WTC11 (cell line): ENCODE data around the gene ZNF516. TPM values are rescaled to one million over a fixed set of nuclear protein-coding genes. Genes with fewer than 3 reads are reported as not detected.

ENCODE experiments used
- ATAC-seq: fragments of 200-7000 bp; cut with Tn5 transposase; 2 replicates; pipeline ENCODE4 v1.10.0; 2021; ENCODE audit warnings: mild to moderate bottlenecking, moderate library complexity
- CTCF ChIA-PET: fragments of 300-600 bp; sonication (Branson Sonifier 250); formaldehyde crosslinking; loops from one replicate; lab custom pipeline; 2021; ENCODE audit warnings: antibody characterized with exemption; lab: Charles Lee
- POLR2A ChIA-PET: fragments of 350-600 bp; sonication (Branson Sonifier 250); formaldehyde crosslinking; loops from one replicate; lab custom pipeline; 2021; ENCODE audit warnings: antibody characterized with exemption; lab: Charles Lee
- DNase-seq: peaks from one replicate; pipeline ENCODE4 v3.0.0; 2021; ENCODE audit warnings: low spot score
- H3K27ac Mint-ChIP-seq: 2 replicates; pipeline ENCODE4 v1.8.0; 2021; ENCODE audit warnings: mixed read lengths
- H3K27me3 Mint-ChIP-seq: 2 replicates; pipeline ENCODE4 v1.8.0; 2021; ENCODE audit warnings: low read depth, mild to moderate bottlenecking, moderate library complexity, mixed read lengths
- H3K36me3 Mint-ChIP-seq: 2 replicates; pipeline ENCODE4 v1.8.0; 2021; ENCODE audit warnings: mixed read lengths
- H3K4me1 Mint-ChIP-seq: 2 replicates; pipeline ENCODE4 v1.8.0; 2022; ENCODE audit warnings: mixed read lengths
- H3K4me3 Mint-ChIP-seq: 2 replicates; pipeline ENCODE4 v1.8.0; 2021; ENCODE audit warnings: mild to moderate bottlenecking, moderate library complexity, mixed read lengths
- H3K9me3 Mint-ChIP-seq: 2 replicates; pipeline ENCODE4 v1.8.0; 2021; ENCODE audit warnings: mixed read lengths
- ATF1 ChIP-seq: sonication (generic); formaldehyde crosslinking; IDR thresholded peaks from 2 replicates; pipeline ENCODE4 v1.8.1; 2023; ENCODE audit warnings: mild to moderate bottlenecking, moderate library complexity, missing genetic modification reagents
- CREM ChIP-seq: sonication (generic); formaldehyde crosslinking; IDR thresholded peaks from 2 replicates; pipeline ENCODE4 v1.8.1; 2022; ENCODE audit warnings: mild to moderate bottlenecking, missing genetic modification reagents, moderate library complexity
- E2F1 ChIP-seq: sonication (generic); formaldehyde crosslinking; IDR thresholded peaks from 2 replicates; pipeline ENCODE4 v1.8.0; 2022; ENCODE audit warnings: mild to moderate bottlenecking, missing genetic modification reagents
- EMX1 ChIP-seq: fragments of 250-450 bp; sonication (Bioruptor Pico); IDR thresholded peaks from 2 replicates; pipeline ENCODE4 v1.8.0; 2021; ENCODE audit warnings: mild to moderate bottlenecking
- ERG ChIP-seq: fragments of 250-450 bp; sonication (Bioruptor Pico); IDR thresholded peaks from 2 replicates; pipeline ENCODE4 v1.8.0; 2021; ENCODE audit warnings: mild to moderate bottlenecking
- FOXP1 ChIP-seq: sonication (generic); formaldehyde crosslinking; IDR thresholded peaks from 2 replicates; pipeline ENCODE4 v1.8.0; 2022; ENCODE audit warnings: missing genetic modification reagents, mild to moderate bottlenecking, moderate library complexity, borderline replicate concordance
- GRHL2 ChIP-seq: fragments of 250-450 bp; sonication (Bioruptor Pico); IDR thresholded peaks from 2 replicates; pipeline ENCODE4 v1.8.0; 2022; ENCODE audit warnings: mild to moderate bottlenecking, moderate library complexity; ENCODE audit not compliant: insufficient replicate concordance, severe bottlenecking
- JAZF1 ChIP-seq: fragments of 250-450 bp; sonication (Bioruptor Pico); IDR thresholded peaks from 2 replicates; pipeline ENCODE4 v1.9.0; 2021; ENCODE audit warnings: moderate library complexity, mild to moderate bottlenecking, inconsistent platforms
- NFE2L1 ChIP-seq: sonication (generic); formaldehyde crosslinking; IDR thresholded peaks from 2 replicates; pipeline ENCODE4 v1.8.1; 2023; ENCODE audit warnings: missing genetic modification reagents
- PRDM15 ChIP-seq: sonication (generic); formaldehyde crosslinking; IDR thresholded peaks from 2 replicates; pipeline ENCODE4 v1.8.0; 2022; ENCODE audit warnings: missing genetic modification reagents
- RELA ChIP-seq: sonication (generic); formaldehyde crosslinking; IDR thresholded peaks from 2 replicates; pipeline ENCODE4 v1.8.1; 2022; ENCODE audit warnings: missing genetic modification reagents, mild to moderate bottlenecking, borderline replicate concordance
- SMAD4 ChIP-seq: sonication (generic); formaldehyde crosslinking; IDR thresholded peaks from 2 replicates; pipeline ENCODE4 v1.8.0; 2022; ENCODE audit warnings: mild to moderate bottlenecking, missing genetic modification reagents
- TEAD1 ChIP-seq: sonication (generic); formaldehyde crosslinking; IDR thresholded peaks from 2 replicates; pipeline ENCODE4 v1.8.0; 2022; ENCODE audit warnings: mild to moderate bottlenecking, missing genetic modification reagents
- ZBTB21 ChIP-seq: sonication (generic); formaldehyde crosslinking; IDR thresholded peaks from 2 replicates; pipeline ENCODE4 v1.8.1; 2023; ENCODE audit warnings: mild to moderate bottlenecking, missing genetic modification reagents, borderline replicate concordance
- ZNF219 ChIP-seq: sonication (generic); formaldehyde crosslinking; IDR thresholded peaks from 2 replicates; pipeline ENCODE4 v1.8.0; 2023; ENCODE audit warnings: missing genetic modification reagents, mild to moderate bottlenecking, borderline replicate concordance
- ZNF317 ChIP-seq: sonication (generic); formaldehyde crosslinking; IDR thresholded peaks from 2 replicates; pipeline ENCODE4 v1.8.1; 2023; ENCODE audit warnings: low read depth, mild to moderate bottlenecking, moderate library complexity, missing genetic modification reagents, borderline replicate concordance
- ZNF416 ChIP-seq: fragments of 250-450 bp; sonication (Bioruptor Pico); IDR thresholded peaks from 2 replicates; pipeline ENCODE4 v1.9.0; 2021; ENCODE audit warnings: mild to moderate bottlenecking, inconsistent platforms
- ZNF425 ChIP-seq: fragments of 250-450 bp; sonication (Bioruptor Pico); conservative IDR thresholded peaks from 2 replicates; pipeline ENCODE4 v1.9.0; 2021; ENCODE audit warnings: mild to moderate bottlenecking
- total RNA-seq: library from RNA; stranded (reverse); gene quantifications from 3 replicates; pipeline ENCODE4 v1.2.3, GENCODE V29; 2021
- TF ChIP-seq, protein P1 (sequence below): sonication (generic); formaldehyde crosslinking; IDR thresholded peaks from 2 replicates; pipeline ENCODE4 v1.8.0; 2022; ENCODE audit warnings: mild to moderate bottlenecking, missing genetic modification reagents
- TF ChIP-seq, protein P2 (sequence below): fragments of 200-600 bp; IDR thresholded peaks from 2 replicates; pipeline ENCODE4 v1.8.0; 2022; ENCODE audit warnings: antibody characterized with exemption

Gene ZNF516
- total RNA-seq, 1 experiment from 2014 or later, result 58.6 TPM

DNA sequence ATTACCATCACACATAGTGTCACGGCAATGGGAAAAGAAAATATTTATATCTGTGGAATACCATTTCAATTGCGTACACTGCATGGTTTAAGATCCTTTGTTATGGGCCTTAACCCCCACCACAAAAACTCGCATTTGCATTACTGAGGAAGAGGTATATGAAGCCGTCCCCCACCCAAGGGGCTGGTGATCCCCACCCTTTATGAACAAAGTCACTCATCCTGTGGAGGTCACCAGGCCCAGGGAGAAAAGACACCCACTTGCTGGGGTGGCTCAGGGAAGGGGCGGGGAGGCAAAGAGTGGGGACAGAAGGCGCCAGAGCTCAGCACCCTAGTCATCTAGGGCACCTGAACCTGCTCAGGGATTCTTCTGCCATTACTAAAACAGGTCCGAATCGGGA lies 133.8 kb downstream of the ZNF516 start:
- no peak for TF ChIP-seq ATF1 (CRISPR knock-in tag)
- no peak for TF ChIP-seq ZNF219 (CRISPR knock-in tag)
- no peak for TF ChIP-seq FOXP1
- TF ChIP-seq JAZF1 (CRISPR knock-in tag), result no peak
- no peak for TF ChIP-seq SMAD4 (CRISPR knock-in tag)
- TF ChIP-seq GRHL2, result no peak
- TF ChIP-seq, protein P1, sequence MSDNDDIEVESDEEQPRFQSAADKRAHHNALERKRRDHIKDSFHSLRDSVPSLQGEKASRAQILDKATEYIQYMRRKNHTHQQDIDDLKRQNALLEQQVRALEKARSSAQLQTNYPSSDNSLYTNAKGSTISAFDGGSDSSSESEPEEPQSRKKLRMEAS (CRISPR knock-in tag), result no peak
- ChIA-PET CTCF (interaction anchor here (1.5 kb wide), 1 partner anchor 54 kb away, joined by 3 read pairs; no protein-coding TSS in a partner anchor), POLR2A (no interaction called here)
- peaks cover 20% of the 10 kb centered on the region; the same call in 1 of the 2 replicates for H3K36me3 Mint-ChIP-seq
- H3K9me3 Mint-ChIP-seq, result no peaks in the 10 kb centered on the region
- H3K27me3 Mint-ChIP-seq, result no peaks in the 10 kb centered on the region
- no peak overlapping the region for H3K27ac Mint-ChIP-seq
- no peak overlapping the region for H3K4me3 Mint-ChIP-seq
- H3K4me1 Mint-ChIP-seq, result peaks cover 28% of the 10 kb centered on the region
- DNase-seq (no peak), ATAC-seq (0 out of 2 replicates have a peak, but pooled peaks have one; percentile 38)

GRCh38 chr18:76359909-76360308 lies 135.1 kb downstream of the ZNF516 start:
- POLR2A ChIA-PET, result no interaction called here
- Mint-ChIP-seq H3K9me3 (peaks cover 6% of the 10 kb centered on the region; the same call in 1 of the 2 replicates), H3K4me3 (no peak overlapping the region), H3K36me3 (peaks cover 25% of the 10 kb centered on the region; the same call in 1 of the 2 replicates), H3K4me1 (peaks cover 25% of the 10 kb centered on the region), H3K27me3 (no peaks in the 10 kb centered on the region)
- ATAC-seq (no peak), DNase-seq (no peak)
- no peak for TF ChIP-seq CREM (CRISPR knock-in tag)
- TF ChIP-seq NFE2L1 (CRISPR knock-in tag), result no peak
- no peak for TF ChIP-seq TEAD1 (CRISPR knock-in tag)
- TF ChIP-seq E2F1 (CRISPR knock-in tag), result no peak
- no peak for TF ChIP-seq ZNF425 (CRISPR knock-in tag)
- TF ChIP-seq, protein P2, sequence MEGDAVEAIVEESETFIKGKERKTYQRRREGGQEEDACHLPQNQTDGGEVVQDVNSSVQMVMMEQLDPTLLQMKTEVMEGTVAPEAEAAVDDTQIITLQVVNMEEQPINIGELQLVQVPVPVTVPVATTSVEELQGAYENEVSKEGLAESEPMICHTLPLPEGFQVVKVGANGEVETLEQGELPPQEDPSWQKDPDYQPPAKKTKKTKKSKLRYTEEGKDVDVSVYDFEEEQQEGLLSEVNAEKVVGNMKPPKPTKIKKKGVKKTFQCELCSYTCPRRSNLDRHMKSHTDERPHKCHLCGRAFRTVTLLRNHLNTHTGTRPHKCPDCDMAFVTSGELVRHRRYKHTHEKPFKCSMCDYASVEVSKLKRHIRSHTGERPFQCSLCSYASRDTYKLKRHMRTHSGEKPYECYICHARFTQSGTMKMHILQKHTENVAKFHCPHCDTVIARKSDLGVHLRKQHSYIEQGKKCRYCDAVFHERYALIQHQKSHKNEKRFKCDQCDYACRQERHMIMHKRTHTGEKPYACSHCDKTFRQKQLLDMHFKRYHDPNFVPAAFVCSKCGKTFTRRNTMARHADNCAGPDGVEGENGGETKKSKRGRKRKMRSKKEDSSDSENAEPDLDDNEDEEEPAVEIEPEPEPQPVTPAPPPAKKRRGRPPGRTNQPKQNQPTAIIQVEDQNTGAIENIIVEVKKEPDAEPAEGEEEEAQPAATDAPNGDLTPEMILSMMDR, result no peak
- TF ChIP-seq ZBTB21 (CRISPR knock-in tag), result no peak
- TF ChIP-seq, protein P1 (CRISPR knock-in tag), result no peak
- TF ChIP-seq ERG (CRISPR knock-in tag), result no peak
- no peak for TF ChIP-seq RELA (CRISPR knock-in tag)
- TF ChIP-seq ZNF219 (CRISPR knock-in tag), result no peak
- no peak for TF ChIP-seq PRDM15 (CRISPR knock-in tag)
- no peak for TF ChIP-seq ZNF317
- no peak for TF ChIP-seq EMX1
- TF ChIP-seq ZNF416 (CRISPR knock-in tag), result no peak
- TF ChIP-seq, all 79 proteins: peak for 0
- CTCF ChIA-PET, result interaction anchor here (1.5 kb wide), 1 partner anchor 53 kb away, joined by 3 read pairs; no protein-coding TSS in a partner anchor
- 0 out of 2 replicates have a peak overlapping the region, but pooled peaks have one; percentile 9 for H3K27ac Mint-ChIP-seq
